Stimulated activated CD4-positive, alpha-beta T cell treated with anti-CD3 and anti-CD28 coated beads, Interleukin-4, amount 100 ng/mL, for 48 hours (primary cell): ENCODE data around the gene NTMT1.
A peak's percentile ranks its signal among the peaks of the same experiment; 100 is the strongest.
"Not testable (repeated sequence)": the region's sequence is repeated elsewhere in the genome, so short reads cannot be mapped to it uniquely, and the experiment has no call there.

ENCODE experiments used
- DNase-seq, 2 donors: peaks; one replicate each; pipeline ENCODE4 v3.0.0-alpha.2; 2020; ENCODE audit warnings: low read depth in 2 of 2

NTMT1 gene

GRCh38 chr9:129615407-129616285 is 10.3 kb upstream of the NTMT1 start:
- DNase-seq, result no peak

- DNase-seq, result no peak
Measured at GRCh38 chr9:129617167-129617566, 8.8 kb upstream of the NTMT1 start.

GRCh38 chr9:129619787-129620668 is 5.9 kb upstream of the NTMT1 start:
- DNase-seq, result no peak

- no peak for DNase-seq
Measured at GRCh38 chr9:129620669-129621295, 5.2 kb upstream of the NTMT1 start, which contains the start of gene C9orf50. TSS of gene C9orf50 (minus strand) at chr9:129621101. CDS start at chr9:129620574, 527 bp downstream.

GRCh38 chr9:129623331-129623730 is 2.6 kb upstream of the NTMT1 start:
- no peak for DNase-seq

- DNase-seq, result peak; percentile 65 to 72
Measured at GRCh38 chr9:129624168-129624759, 1.7 kb upstream of the NTMT1 start.

GRCh38 chr9:129624947-129625346 is 1.0 kb upstream of the NTMT1 start:
- no peak for DNase-seq

GRCh38 chr9:129626625-129627284 is 792 bp downstream of the NTMT1 start:
- DNase-seq, result no peak

- DNase-seq, result no peak
Measured at GRCh38 chr9:129627556-129628440, 1.8 kb downstream of the NTMT1 start.

- DNase-seq, result no peak
Measured at GRCh38 chr9:129628709-129629108, 2.7 kb downstream of the NTMT1 start.

- DNase-seq, result no peak
Measured at GRCh38 chr9:129629251-129629820, 3.4 kb downstream of the NTMT1 start.

- DNase-seq, result no peak
Measured at GRCh38 chr9:129630967-129631673, 5.2 kb downstream of the NTMT1 start.

GRCh38 chr9:129631674-129632129 is 5.7 kb downstream of the NTMT1 start:
- DNase-seq, result no peak

- DNase-seq, result no peak
Measured at GRCh38 chr9:129632460-129632859, 6.5 kb downstream of the NTMT1 start.

- DNase-seq, result no peak
Measured at GRCh38 chr9:129633207-129633606, 7.2 kb downstream of the NTMT1 start.

- DNase-seq, result no peak
Measured at GRCh38 chr9:129633848-129634247, 7.9 kb downstream of the NTMT1 start.

- no peak for DNase-seq
Measured at GRCh38 chr9:129635099-129636065, 9.4 kb downstream of the NTMT1 start.

GRCh38 chr9:129636343-129636742 is 10.4 kb downstream of the NTMT1 start:
- DNase-seq, result not testable (repeated sequence)
